GM12878 (cell line): Measurements from ENCODE around the gene SPINK9. TPM values are rescaled to one million over a fixed set of nuclear protein-coding genes. Genes with fewer than 3 reads are reported as not detected.

Experiments used
- ATAC-seq: fragments of 200-7000 bp; cut with Tn5 transposase; 3 replicates; pipeline ENCODE4 v1.9.1; 2020; ENCODE audit warnings: mild to moderate bottlenecking, moderate library complexity
- BruUV-seq: library from RNA; stranded (reverse); fragments of 400-500 nt; replicated peaks from 2 replicates; lab custom pipeline; 2021; lab: Mats Ljungman, UMichigan
- CTCF ChIA-PET: fragments of 300-600 bp; sonication (Branson Sonifier 250); formaldehyde crosslinking; extraction: SDS; loops from one replicate; lab custom pipeline; 2021; ENCODE audit warnings: inconsistent platforms; lab: Yijun Ruan, JAX
- POLR2A ChIA-PET: fragments of 350-600 bp; formaldehyde crosslinking; extraction: SDS; loops from one replicate; lab custom pipeline; 2021; ENCODE audit warnings: inconsistent platforms; lab: Charles Lee
- RAD21 ChIA-PET: fragments of 300-600 bp; sonication (Branson Sonifier 250); formaldehyde crosslinking; loops from one replicate; lab custom pipeline; 2023; ENCODE audit warnings: antibody characterized with exemption; ENCODE audit not compliant: unreplicated experiment; lab: Charles Lee
- SMC1A ChIA-PET: fragments of 300-600 bp; sonication (Branson Sonifier 250); formaldehyde crosslinking; loops from one replicate; lab custom pipeline; 2023; ENCODE audit not compliant: unreplicated experiment, uncharacterized antibody; lab: Charles Lee
- DNase-seq: peaks from one replicate; pipeline ENCODE4 v3.0.0-alpha.2; 2011; ENCODE audit warnings: low read depth, low spot score
- FAIRE-seq: peaks from 3 replicates; lab custom pipeline; 2011; peaks lifted over from hg19 to GRCh38; lab: Jason Lieb, UNC
- H2AFZ ChIP-seq: 2 replicates; pipeline ENCODE4 v1.6.0; 2011; ENCODE audit warnings: low read depth, low read length, control low read depth; ENCODE audit not compliant: control insufficient read depth
- H3K27ac ChIP-seq: 2 replicates; pipeline ENCODE4 v1.5.1; 2011; ENCODE audit warnings: control low read depth; ENCODE audit not compliant: control insufficient read depth, insufficient read depth
- H3K27me3 ChIP-seq, 2 experiments: replicated peaks in 1 of 2; 2 replicates each; pipeline versions ENCODE4 v1.6.0 to v1.6.1; 2011; ENCODE audit warnings: low read length in 1 of 2; ENCODE audit not compliant: control insufficient read depth in 2 of 2, insufficient read depth in 2 of 2
- H3K36me3 ChIP-seq, 2 experiments: 2 replicates each; pipeline ENCODE4 v1.5.1; 2011; ENCODE audit warnings: low read length in 1 of 2; ENCODE audit not compliant: control insufficient read depth in 2 of 2, insufficient read depth in 2 of 2
- H3K4me1 ChIP-seq: 2 replicates; pipeline ENCODE4 v1.6.1; 2011; ENCODE audit warnings: mild to moderate bottlenecking, low read length, moderate library complexity, mixed read lengths; ENCODE audit not compliant: control insufficient read depth, insufficient read depth
- H3K4me2 ChIP-seq: 2 replicates; pipeline ENCODE4 v1.6.0; 2011; ENCODE audit warnings: control low read depth; ENCODE audit not compliant: control insufficient read depth, insufficient read depth
- H3K4me3 ChIP-seq: fragments of 200-600 bp; sonication (generic); 2 replicates; pipeline ENCODE4 v1.5.1; 2016
- H3K79me2 ChIP-seq: 2 replicates; pipeline ENCODE4 v1.6.0; 2011; ENCODE audit warnings: low read length; ENCODE audit not compliant: control insufficient read depth, insufficient read depth
- H3K9ac ChIP-seq: 2 replicates; pipeline ENCODE4 v1.8.0; 2011; ENCODE audit warnings: low read length, control low read depth, mixed read lengths; ENCODE audit not compliant: control insufficient read depth, insufficient read depth
- H3K9me3 ChIP-seq: replicated peaks from 3 replicates; pipeline ENCODE4 v1.5.1; 2011; ENCODE audit warnings: mild to moderate bottlenecking, low read length; ENCODE audit not compliant: control insufficient read depth, insufficient read depth
- H4K20me1 ChIP-seq: 2 replicates; pipeline ENCODE4 v1.6.0; 2011; ENCODE audit not compliant: control insufficient read depth, insufficient read depth
- IKZF2 ChIP-seq, 2 experiments: fragments of 450-650 bp; IDR thresholded peaks; 2 replicates each; pipeline ENCODE4 v1.6.1; 2017; ENCODE audit warnings: mild to moderate bottlenecking in 2 of 2, moderate library complexity in 2 of 2
- JUND ChIP-seq: IDR thresholded peaks from 2 replicates; pipeline ENCODE4 v1.6.1; 2012; ENCODE audit warnings: low read depth, mild to moderate bottlenecking, low read length, improper control_type of control experiment, moderate library complexity
- POU2F2 ChIP-seq: IDR thresholded peaks from 3 replicates; pipeline ENCODE4 v1.6.1; 2011; ENCODE audit warnings: low read depth, mild to moderate bottlenecking, low read length, borderline replicate concordance
- TCF12 ChIP-seq: IDR thresholded peaks from 2 replicates; pipeline ENCODE4 v1.6.1; 2011; ENCODE audit warnings: low read depth, mild to moderate bottlenecking, low read length
- YBX1 ChIP-seq: fragments of 450-650 bp; IDR thresholded peaks from 2 replicates; pipeline ENCODE4 v1.6.1; 2016; ENCODE audit warnings: antibody characterized with exemption
- WGBS: methylation state at CpG from one replicate; pipeline ENCODE4 v1.1.6; 2016; ENCODE audit warnings: low lambda C conversion rate; ENCODE audit not compliant: insufficient replicate concordance, insufficient coverage; ENCODE audit errors: missing lambda C conversion rate; 5-methylcytosine and 5-hydroxymethylcytosine counted together
- in situ Hi-C: fragments of 300-500 bp; cut with MboI; formaldehyde crosslinking; loops from 9 replicates; pipeline ENCODE4 v1.14.3; 2018; ENCODE audit warnings: mixed read lengths
- intact Hi-C: fragments of 100-400 bp; cut with micrococcal nuclease; formaldehyde crosslinking; loops from one replicate; pipeline ENCODE4 v1.14.2; 2022; ENCODE audit not compliant: unreplicated experiment
- polyA plus RNA-seq, 11 experiments: library from polyadenylated mRNA; depleted of rRNA in 4 of 11; unstranded in 6 of 11; stranded (reverse) in 5 of 11; fragments of >200 nt; fragmentation: Nextera tagmentation in 4 of 11; fragmentation: Illumina TruSeq in 1 of 11; extraction: Ambion mirVana in 4 of 11; extraction: Trizol in 1 of 11; gene quantifications; 1 replicate in 1 of 11; 2 replicates in 10 of 11; pipeline versions ENCODE4 v1.2.1 to v1.2.3, GENCODE V29; 2011 to 2016; ENCODE audit warnings: inconsistent platforms in 2 of 11, missing spikeins in 2 of 11, low read depth in 1 of 11
- total RNA-seq, 4 experiments: library from RNA; depleted of rRNA in 3 of 4; stranded (reverse); fragments of >200 nt in 3 of 4; fragmentation: Illumina TruSeq in 1 of 4; extraction: Trizol in 1 of 4; gene quantifications; 2 replicates each; pipeline versions ENCODE4 v1.2.1 to v1.2.3, GENCODE V29; 2013 to 2021
- TF ChIP-seq, protein P1 (sequence below): fragments of 450-650 bp; conservative IDR thresholded peaks from 2 replicates; pipeline ENCODE4 v1.6.1; 2017; ENCODE audit warnings: mild to moderate bottlenecking, moderate library complexity
- TF ChIP-seq, protein P2 (sequence below): IDR thresholded peaks from 2 replicates; pipeline ENCODE4 v1.6.1; 2012; ENCODE audit warnings: low read depth, low read length, improper control_type of control experiment

Gene SPINK9
- total and polyA plus RNA-seq, 10 of the 15 experiments (the other 5 are each of a cell fraction or from before 2014, with no cell fraction given) = not detected

DNA sequence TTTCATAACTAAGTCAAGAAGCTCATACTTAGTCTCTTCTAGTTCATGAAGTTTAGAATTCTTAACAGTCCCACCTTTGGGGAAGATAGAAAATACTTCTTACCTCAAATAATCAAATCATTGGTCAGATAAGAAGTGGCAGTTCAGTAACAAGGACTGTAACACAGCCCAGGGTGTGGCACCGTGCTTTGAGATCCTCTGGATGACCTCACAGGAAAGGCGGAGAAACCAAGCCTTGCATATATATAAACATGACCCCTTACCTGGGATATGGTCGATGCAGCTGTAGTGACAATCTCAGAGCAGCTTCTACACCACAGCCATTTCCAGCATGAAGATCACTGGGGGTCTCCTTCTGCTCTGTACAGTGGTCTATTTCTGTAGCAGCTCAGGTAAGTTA is 23.2 kb upstream of the SPINK9 start, which contains the start of gene SPINK7 (continued):
- TF ChIP-seq, protein P1, sequence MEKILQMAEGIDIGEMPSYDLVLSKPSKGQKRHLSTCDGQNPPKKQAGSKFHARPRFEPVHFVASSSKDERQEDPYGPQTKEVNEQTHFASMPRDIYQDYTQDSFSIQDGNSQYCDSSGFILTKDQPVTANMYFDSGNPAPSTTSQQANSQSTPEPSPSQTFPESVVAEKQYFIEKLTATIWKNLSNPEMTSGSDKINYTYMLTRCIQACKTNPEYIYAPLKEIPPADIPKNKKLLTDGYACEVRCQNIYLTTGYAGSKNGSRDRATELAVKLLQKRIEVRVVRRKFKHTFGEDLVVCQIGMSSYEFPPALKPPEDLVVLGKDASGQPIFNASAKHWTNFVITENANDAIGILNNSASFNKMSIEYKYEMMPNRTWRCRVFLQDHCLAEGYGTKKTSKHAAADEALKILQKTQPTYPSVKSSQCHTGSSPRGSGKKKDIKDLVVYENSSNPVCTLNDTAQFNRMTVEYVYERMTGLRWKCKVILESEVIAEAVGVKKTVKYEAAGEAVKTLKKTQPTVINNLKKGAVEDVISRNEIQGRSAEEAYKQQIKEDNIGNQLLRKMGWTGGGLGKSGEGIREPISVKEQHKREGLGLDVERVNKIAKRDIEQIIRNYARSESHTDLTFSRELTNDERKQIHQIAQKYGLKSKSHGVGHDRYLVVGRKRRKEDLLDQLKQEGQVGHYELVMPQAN = no peak
- TF ChIP-seq YBX1 (no peak), JUND (no peak)
- TF ChIP-seq, protein P2, sequence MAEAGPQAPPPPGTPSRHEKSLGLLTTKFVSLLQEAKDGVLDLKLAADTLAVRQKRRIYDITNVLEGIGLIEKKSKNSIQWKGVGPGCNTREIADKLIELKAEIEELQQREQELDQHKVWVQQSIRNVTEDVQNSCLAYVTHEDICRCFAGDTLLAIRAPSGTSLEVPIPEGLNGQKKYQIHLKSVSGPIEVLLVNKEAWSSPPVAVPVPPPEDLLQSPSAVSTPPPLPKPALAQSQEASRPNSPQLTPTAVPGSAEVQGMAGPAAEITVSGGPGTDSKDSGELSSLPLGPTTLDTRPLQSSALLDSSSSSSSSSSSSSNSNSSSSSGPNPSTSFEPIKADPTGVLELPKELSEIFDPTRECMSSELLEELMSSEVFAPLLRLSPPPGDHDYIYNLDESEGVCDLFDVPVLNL = no peak
- TF ChIP-seq, all 136 proteins: peak for 0

DNA sequence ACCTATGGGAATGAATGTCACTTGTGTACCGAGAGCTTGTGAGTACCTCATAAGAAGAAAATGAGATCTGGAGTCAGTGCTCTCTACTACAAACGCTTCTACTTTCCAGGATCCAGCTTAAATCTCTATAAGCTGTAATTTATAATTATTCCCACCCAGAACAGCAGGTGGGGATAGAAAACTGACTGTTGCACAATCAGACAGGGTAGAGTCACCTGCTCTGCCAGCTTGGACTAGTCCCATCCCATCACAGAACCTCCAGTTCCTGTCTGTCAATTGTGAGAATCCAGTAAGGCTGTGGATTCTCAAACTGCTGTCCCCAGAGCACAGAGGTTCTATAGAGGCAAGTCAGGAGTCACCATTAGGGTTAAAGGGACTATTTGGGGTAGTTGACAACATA is 21.2 kb upstream of the SPINK9 start:
- Histone ChIP-seq H3K79me2 (no peaks in the 10 kb centered on the region), H4K20me1 (no peaks in the 10 kb centered on the region), H3K9ac (no peak overlapping the region), H3K27me3 (no peaks in the 10 kb centered on the region), H3K4me2 (no peak overlapping the region), H3K36me3 (no peaks in the 10 kb centered on the region), H3K9me3 (no peaks in the 10 kb centered on the region), H3K4me3 (no peak overlapping the region), H3K4me1 (no peaks in the 10 kb centered on the region), H2AFZ (no peak overlapping the region), H3K27ac (no peak overlapping the region)
- RAD21 ChIA-PET = no interaction called here
- no peak for ATAC-seq
- BruUV-seq = no TSS peak
- in situ Hi-C loops = no loop called here
- CTCF ChIA-PET = interaction anchor here (1.0 to 1.2 kb wide), 3 partner anchors 22 to 417 kb away, joined by 3 to 4 read pairs (median 3); no protein-coding TSS in a partner anchor
- DNase-seq = no peak
- intact Hi-C loops = no loop called here
- SMC1A ChIA-PET = interaction anchor here (0.6 to 1.1 kb wide), 2 partner anchors 11 to 60 kb away, joined by 3 to 5 read pairs; no protein-coding TSS in a partner anchor
- 43% methylated on average over 2 of the region's 2 CpGs for WGBS
- TF ChIP-seq TCF12 (no peak), POU2F2 (no peak), IKZF2 (IDR thresholded peaks at IDR 0.05) (no peak)
- no peak for FAIRE-seq
- POLR2A ChIA-PET = no interaction called here
